GM21381 (cell line): ENCODE measurements around the gene PSMF1.

Experiments used
- ATAC-seq: cut with Tn5 transposase; IDR thresholded peaks from one replicate; pipeline ENCODE4 v1.9.1; 2021; ENCODE audit warnings: mild to moderate bottlenecking, moderate library complexity; ENCODE audit not compliant: unreplicated experiment

The PSMF1 gene

GRCh38 chr20:1163653-1164052, 45.3 kb downstream of the PSMF1 start:
- no peak for ATAC-seq

GRCh38 chr20:1164871-1165270, 46.5 kb downstream of the PSMF1 start:
- ATAC-seq, result no peak

GRCh38 chr20:1165521-1165920, 47.1 kb downstream of the PSMF1 start:
- ATAC-seq, result no peak

GRCh38 chr20:1165941-1166340, 47.5 kb downstream of the PSMF1 start:
- ATAC-seq, result no peak

GRCh38 chr20:1166948-1167720, 48.7 kb downstream of the PSMF1 start:
- no peak for ATAC-seq

GRCh38 chr20:1169224-1169623, 50.8 kb downstream of the PSMF1 start:
- ATAC-seq, result no peak

GRCh38 chr20:1171461-1172093, 53.2 kb downstream of the PSMF1 start:
- ATAC-seq, result no peak

GRCh38 chr20:1173698-1174097, 55.3 kb downstream of the PSMF1 start:
- no peak for ATAC-seq

GRCh38 chr20:1174787-1175186, 56.4 kb downstream of the PSMF1 start:
- no peak for ATAC-seq

- no peak for ATAC-seq
Measured at GRCh38 chr20:1177680-1178079, 59.3 kb downstream of the PSMF1 start.

GRCh38 chr20:1178103-1178502, 59.7 kb downstream of the PSMF1 start:
- no peak for ATAC-seq

GRCh38 chr20:1178623-1179022, 60.2 kb downstream of the PSMF1 start:
- ATAC-seq, result no peak

GRCh38 chr20:1180949-1181348, 62.5 kb downstream of the PSMF1 start:
- no peak for ATAC-seq

- ATAC-seq, result no peak
Measured at GRCh38 chr20:1182106-1182505, 63.7 kb downstream of the PSMF1 start.

- no peak for ATAC-seq
Measured at GRCh38 chr20:1183153-1183552, 64.8 kb downstream of the PSMF1 start.

- ATAC-seq, result no peak
Measured at GRCh38 chr20:1184260-1184637, 65.8 kb downstream of the PSMF1 start.

GRCh38 chr20:1184638-1185315, 66.4 kb downstream of the PSMF1 start, which contains the start of gene TMEM74B:
TSS of gene TMEM74B (minus strand) at chr20:1184981. CDS start at chr20:1183801, 1,180 bp downstream.
- no peak for ATAC-seq

- no peak for ATAC-seq
Measured at GRCh38 chr20:1185316-1185741, 66.9 kb downstream of the PSMF1 start.

GRCh38 chr20:1185790-1186334, 67.5 kb downstream of the PSMF1 start:
- ATAC-seq, result no peak

GRCh38 chr20:1186367-1186991, 68.1 kb downstream of the PSMF1 start:
- no peak for ATAC-seq

- no peak for ATAC-seq
Measured at GRCh38 chr20:1187605-1188171, 69.3 kb downstream of the PSMF1 start.
